SK-N-MC (cell line): Measurements from ENCODE around the gene SV2C.

Experiments
- EZH2 ChIP-seq: fragments of 200-600 bp; sonication (generic); IDR thresholded peaks from one replicate; pipeline ENCODE4 v1.6.1; 2017; ENCODE audit warnings: antibody characterized with exemption
- POLR2AphosphoS5 ChIP-seq: IDR thresholded peaks from 2 replicates; pipeline ENCODE4 v1.6.1; 2012; ENCODE audit warnings: mild to moderate bottlenecking, low read depth, low read length, borderline replicate concordance

DNA sequence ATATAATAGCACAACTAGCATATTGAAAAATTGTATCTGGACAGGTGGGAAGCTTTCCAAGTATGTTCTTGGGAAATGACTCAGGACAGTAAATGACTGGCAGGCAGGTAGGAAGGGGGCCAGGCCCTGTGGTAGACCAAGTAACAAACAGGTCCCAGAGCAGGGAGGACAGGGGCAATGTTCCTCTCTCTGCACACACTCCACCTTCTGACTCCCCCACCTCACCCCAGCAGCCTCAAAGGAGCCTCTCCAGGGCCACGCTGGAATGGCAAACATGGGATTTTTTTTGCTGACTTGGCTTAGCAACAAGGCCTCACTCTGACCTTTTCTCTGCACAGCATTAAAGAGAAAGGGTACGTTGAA is 288.8 kb downstream of the SV2C start:
- TF ChIP-seq EZH2: no peak
- TF ChIP-seq POLR2AphosphoS5: no peak
